NCI-H345 (cell line): ENCODE data around the gene DCAKD.

Source experiments
- DNase-seq: peaks from one replicate; lab custom pipeline; 2025; lab: John Stamatoyannopoulos, UW

DCAKD gene

DNA sequence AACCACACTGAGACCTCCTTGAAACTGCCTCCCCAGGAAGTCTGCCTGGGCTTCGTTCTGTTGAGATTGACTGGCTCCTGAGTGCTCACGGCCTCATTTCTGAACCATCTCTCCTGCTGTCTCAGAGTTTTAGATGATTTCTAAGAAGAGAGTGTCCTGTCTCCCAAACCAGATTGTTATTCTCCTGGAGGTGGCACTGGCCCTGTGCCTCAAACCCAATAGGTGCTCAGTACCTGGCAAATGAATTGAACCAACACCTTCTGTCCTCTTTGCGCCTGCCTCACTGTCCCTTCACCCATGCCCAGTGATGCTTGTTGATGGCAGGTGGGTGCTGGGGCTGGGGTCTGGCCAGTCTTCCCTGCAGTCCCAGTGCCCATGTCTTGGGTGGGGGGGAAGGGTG lies 47.0 kb downstream of the DCAKD start:
- DNase-seq: no peak

DNA sequence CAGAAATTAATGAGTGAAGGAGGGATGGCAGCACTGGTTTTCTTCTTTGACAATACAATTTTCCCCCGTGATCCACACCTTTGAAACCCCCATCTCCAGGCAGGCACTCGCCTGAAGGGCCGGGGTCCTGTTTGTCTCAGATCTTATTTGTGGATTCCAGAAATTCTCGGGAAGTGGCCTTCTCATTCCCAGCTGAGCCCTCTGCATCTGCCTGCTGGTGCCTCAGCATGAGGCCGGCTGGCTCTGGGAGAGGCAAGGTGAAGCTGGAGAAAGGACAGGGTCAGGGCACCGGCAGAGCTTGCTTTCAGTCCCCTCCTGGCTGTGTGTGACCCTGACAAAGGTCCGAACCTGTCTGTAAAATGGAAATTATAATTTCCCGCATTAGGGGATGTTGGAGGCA lies 47.6 kb downstream of the DCAKD start:
- no peak for DNase-seq

DNA sequence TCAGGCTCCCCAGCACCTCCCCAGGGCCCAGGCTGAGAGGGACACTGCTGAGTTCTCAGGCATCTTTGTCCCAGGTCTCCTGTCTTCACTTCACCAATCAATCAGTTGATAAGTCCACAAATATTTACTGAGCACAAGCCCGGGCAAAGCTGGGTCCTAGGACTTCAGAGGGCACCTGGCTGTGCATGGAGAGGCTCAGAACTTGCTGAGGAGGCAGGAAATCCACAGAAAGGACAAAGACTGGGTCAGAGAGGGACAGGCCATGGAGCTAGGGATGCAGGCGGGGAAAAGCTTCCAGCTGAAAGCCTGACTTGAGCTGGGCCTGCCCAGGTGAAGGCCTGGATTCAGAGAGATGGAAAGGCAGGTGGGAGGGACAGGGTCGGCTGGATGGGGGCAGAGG lies 50.1 kb downstream of the DCAKD start:
- no peak for DNase-seq

DNA sequence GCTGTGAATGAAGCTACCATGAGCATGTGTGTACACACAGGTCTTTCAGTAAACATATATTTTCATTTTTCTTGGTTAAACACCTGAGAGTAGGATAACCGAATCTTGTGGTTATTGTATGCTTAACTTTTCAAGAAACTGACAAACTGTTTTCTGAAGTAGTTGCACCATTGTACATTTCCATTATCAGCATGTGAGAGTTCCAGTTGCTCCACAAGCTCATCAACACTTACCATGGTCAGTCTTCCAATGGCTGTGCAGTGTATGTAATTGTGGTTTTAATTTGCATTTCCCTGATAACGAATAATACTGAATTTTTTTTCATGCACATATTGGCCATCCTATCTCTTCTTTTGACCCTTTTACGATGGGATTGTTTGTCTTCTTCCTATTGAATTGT lies 52.0 kb downstream of the DCAKD start:
- no peak for DNase-seq

DNA sequence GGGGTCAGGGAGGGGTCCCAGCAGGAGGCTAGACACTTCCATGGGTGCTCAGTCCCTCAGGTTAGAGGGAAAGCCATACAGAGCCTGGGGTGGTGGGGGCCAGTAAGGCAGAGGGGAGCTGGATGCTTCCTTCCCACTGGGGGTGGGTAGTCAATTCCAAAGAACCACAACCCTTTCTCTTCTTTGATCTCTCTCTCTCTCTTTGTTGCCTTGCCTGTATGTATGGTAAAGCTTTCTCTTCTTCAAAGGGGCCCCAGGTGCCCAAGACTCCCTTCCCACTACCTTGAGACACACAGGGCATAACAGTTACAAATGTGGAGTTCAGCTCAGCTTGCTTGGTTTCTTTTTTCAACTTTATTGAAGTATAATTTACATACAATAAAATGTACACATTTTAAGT lies 52.8 kb downstream of the DCAKD start:
- no peak for DNase-seq

GRCh38 chr17:44997733-44998520 lies 53.5 kb downstream of the DCAKD start:
- no peak for DNase-seq

DNA sequence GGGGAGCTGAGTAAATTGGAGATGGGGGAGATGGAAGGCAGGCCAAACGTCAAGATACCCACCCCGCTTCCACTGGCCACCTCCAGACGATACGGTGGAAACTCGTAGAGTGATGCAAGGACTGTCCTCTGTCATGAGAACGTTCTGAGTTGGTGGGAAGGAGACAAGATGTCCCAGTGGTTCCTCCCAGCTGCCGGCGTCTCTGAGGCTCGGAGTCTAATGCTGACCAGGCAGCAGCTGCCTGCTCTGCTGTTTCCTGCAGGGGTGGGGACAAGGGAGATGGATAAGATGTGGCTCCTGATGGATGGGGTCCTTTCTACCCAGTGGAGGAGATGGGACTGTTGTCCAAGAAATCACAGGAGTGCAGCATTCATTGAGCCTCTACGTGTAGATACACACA lies 55.1 kb downstream of the DCAKD start:
- DNase-seq: no peak

DNA sequence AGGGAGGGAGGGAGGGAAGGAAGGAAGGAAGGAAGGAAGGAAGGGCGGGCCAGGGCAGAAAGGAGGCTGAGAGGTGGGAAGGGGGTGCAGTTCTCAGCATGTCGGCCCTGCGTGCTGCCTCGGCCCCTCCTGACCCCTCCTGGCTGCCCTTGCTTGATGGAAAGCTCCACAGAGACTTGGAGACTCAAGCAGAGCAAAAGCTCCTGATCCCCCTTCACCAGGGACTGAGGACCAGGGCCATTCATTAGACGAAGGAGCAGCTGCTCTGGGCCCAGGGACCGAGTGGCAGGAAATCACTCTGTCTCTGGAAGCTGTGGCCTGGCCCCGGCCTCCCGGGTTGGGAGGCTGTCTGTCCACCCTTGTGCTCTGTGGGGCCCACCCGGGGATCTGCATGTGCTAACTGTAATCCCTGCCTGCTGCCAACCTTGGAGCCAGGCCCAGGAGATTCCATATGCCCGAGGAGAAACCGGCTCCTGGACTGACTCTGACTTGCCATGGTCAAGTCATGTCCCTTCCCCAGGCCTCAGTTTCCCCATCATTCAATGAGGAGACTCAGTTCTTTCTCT lies 55.9 kb downstream of the DCAKD start:
- DNase-seq: no peak

GRCh38 chr17:44992242-44992939 lies 59.0 kb downstream of the DCAKD start:
- DNase-seq: peak; percentile 23

- DNase-seq: no peak
These were observed 60.4 kb downstream of the DCAKD start for GRCh38 chr17:44990994-44991393.

- no peak for DNase-seq
These were observed 61.8 kb downstream of the DCAKD start for GRCh38 chr17:44989552-44990138.

DNA sequence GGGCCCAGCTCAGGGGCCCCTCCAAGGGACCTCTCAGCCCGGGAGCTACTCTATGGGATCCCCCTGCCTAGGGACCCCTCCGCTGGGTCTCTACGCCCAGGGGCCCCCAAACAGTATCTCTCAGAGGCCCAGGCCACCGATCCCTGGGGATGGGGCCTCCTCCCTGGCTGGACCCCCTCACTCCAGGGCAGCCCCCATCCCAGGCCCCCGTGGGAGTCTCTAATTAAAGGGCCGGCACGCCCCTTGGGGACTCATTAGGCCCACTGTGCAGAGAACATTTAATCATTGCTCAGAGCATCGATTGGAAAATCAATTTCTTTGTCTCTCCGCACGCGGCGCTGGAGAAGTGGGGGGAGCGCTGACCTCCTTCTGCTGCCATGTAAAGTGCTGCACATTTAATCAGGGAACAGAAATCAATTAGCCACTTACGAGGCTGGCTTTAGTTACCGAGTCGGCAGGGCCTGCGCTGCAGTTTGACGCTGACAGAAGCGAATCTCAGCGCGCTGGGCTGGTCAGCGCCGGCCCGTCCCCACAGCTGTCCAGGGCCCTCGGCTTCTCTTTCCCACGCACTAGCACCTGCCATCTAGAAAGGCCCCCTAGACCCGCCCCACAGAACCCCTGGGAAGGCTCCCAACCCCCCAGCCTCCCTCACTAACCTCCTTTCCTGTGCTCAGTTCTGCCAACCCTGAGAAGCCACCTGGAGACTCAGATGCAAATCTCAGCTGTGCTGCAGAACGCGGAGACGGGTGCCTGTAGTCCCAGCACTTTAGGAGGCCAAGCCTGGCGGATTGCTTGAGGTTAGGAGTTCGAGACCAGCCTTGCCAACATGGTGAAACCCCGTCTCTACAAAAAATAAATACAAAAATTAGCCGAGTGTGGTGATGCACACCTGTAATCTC lies 63.1 kb downstream of the DCAKD start:
- DNase-seq: no peak

- no peak for DNase-seq
These were observed 67.9 kb downstream of the DCAKD start for GRCh38 chr17:44983563-44983962.

GRCh38 chr17:44982113-44982702 lies 69.2 kb downstream of the DCAKD start:
- no peak for DNase-seq

- DNase-seq: no peak
These were observed 70.0 kb downstream of the DCAKD start for GRCh38 chr17:44981221-44981968.

- no peak for DNase-seq
These were observed 71.9 kb downstream of the DCAKD start for GRCh38 chr17:44979426-44979995.

- no peak for DNase-seq
These were observed 72.6 kb downstream of the DCAKD start for GRCh38 chr17:44978807-44979206.

DNA sequence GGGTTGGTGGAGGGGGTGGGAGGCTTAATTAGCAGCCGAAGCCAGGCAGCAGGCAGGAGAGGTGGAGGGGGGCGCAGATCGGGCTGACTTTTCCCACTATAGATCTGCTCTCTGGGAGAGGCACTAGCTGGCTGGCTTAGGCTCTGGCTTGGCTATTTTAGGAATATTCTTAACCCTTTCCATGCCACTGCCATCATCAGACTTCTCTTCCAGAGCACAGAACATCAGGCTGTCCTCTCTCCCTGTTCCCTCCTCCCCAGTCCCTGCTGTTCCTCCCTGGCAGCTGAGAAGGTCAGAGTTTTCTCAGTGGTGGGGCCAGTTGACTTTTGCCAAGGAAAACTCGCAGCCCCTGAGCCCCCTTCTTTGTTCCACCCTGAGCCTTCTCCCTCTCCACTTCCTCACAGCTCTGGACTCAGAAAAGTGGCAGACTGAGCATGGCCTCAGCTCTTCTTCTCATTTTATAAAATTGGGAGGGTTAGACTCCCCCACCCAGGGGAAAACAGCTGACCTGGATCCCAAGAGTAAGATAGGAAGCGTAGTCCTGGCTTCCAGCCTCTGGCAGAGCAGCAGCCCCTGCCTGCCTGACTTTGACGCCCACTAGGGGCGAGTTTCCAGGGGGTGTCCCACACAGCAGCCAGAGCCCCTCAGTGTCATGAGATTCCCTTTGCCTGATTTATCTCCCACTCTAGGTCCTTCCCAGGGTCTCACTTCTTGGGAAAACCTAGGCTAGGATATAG lies 73.5 kb downstream of the DCAKD start:
- DNase-seq: no peak

- DNase-seq: no peak
These were observed 74.4 kb downstream of the DCAKD start for GRCh38 chr17:44977065-44977464.

- no peak for DNase-seq
These were observed 75.2 kb downstream of the DCAKD start for GRCh38 chr17:44976206-44976605.
